DMS114 treated with DMSO at 0.1 percent for 48 hours (cell line): ENCODE data around the gene FOXJ3.

Experiments used
- DNase-seq: peaks from one replicate; lab custom pipeline; 2025; ENCODE audit not compliant: unreplicated experiment; lab: John Stamatoyannopoulos, UW

Gene FOXJ3

GRCh38 chr1:42311897-42312296, 23.1 kb downstream of the FOXJ3 start:
- no peak for DNase-seq

GRCh38 chr1:42311138-42311537, 23.9 kb downstream of the FOXJ3 start:
- no peak for DNase-seq

GRCh38 chr1:42306977-42307376, 28.1 kb downstream of the FOXJ3 start:
- DNase-seq, result no peak

GRCh38 chr1:42305639-42306038, 29.4 kb downstream of the FOXJ3 start:
- DNase-seq, result no peak

GRCh38 chr1:42302034-42302433, 33.0 kb downstream of the FOXJ3 start:
- no peak for DNase-seq

- no peak for DNase-seq
Measured at GRCh38 chr1:42298520-42298919, 36.5 kb downstream of the FOXJ3 start.

GRCh38 chr1:42295816-42296215, 39.2 kb downstream of the FOXJ3 start:
- no peak for DNase-seq

- no peak for DNase-seq
Measured at GRCh38 chr1:42290130-42290529, 44.9 kb downstream of the FOXJ3 start.

GRCh38 chr1:42288311-42288985, 46.6 kb downstream of the FOXJ3 start:
- no peak for DNase-seq

- DNase-seq, result no peak
Measured at GRCh38 chr1:42282867-42283583, 52.0 kb downstream of the FOXJ3 start.

GRCh38 chr1:42282024-42282579, 52.9 kb downstream of the FOXJ3 start:
- DNase-seq, result no peak

GRCh38 chr1:42280821-42281220, 54.2 kb downstream of the FOXJ3 start:
- DNase-seq, result no peak

- DNase-seq, result no peak
Measured at GRCh38 chr1:42279055-42279454, 56.0 kb downstream of the FOXJ3 start.

GRCh38 chr1:42272920-42273319, 62.1 kb downstream of the FOXJ3 start:
- DNase-seq, result no peak

- DNase-seq, result no peak
Measured at GRCh38 chr1:42267904-42268303, 67.1 kb downstream of the FOXJ3 start.

GRCh38 chr1:42266253-42267135, 68.5 kb downstream of the FOXJ3 start:
- no peak for DNase-seq

- no peak for DNase-seq
Measured at GRCh38 chr1:42264511-42265190, 70.4 kb downstream of the FOXJ3 start.

GRCh38 chr1:42263019-42263418, 72.0 kb downstream of the FOXJ3 start:
- no peak for DNase-seq

- DNase-seq, result no peak
Measured at GRCh38 chr1:42260376-42261070, 74.5 kb downstream of the FOXJ3 start.

- no peak for DNase-seq
Measured at GRCh38 chr1:42259739-42260064, 75.3 kb downstream of the FOXJ3 start.
